Neural cell (in vitro differentiated cells): ENCODE results near the gene ACTL8. TPM values are rescaled to one million over a fixed set of nuclear protein-coding genes. Genes with fewer than 3 reads are reported as not detected.

Source experiments
- H2AFZ ChIP-seq: fragments of 200-600, 300-800 bp; sonication (generic), shearing (Covaris generic); 2 replicates; pipeline ENCODE4 v1.6.0; 2014; ENCODE audit warnings: low read depth, mild to moderate bottlenecking, antibody characterized with exemption, low read length, moderate library complexity
- H3F3A ChIP-seq: fragments of 200-600 bp; shearing (Covaris generic); 2 replicates; pipeline ENCODE4 v1.6.1; 2016; ENCODE audit warnings: mild to moderate bottlenecking, moderate library complexity, mixed read lengths, antibody characterized with exemption, low read length; ENCODE audit not compliant: insufficient read depth, poor library complexity, severe bottlenecking
- H3K27ac ChIP-seq: fragments of 200-600, 300-800 bp; sonication (generic), shearing (Covaris generic); 2 replicates; pipeline ENCODE4 v1.5.1; 2014; ENCODE audit warnings: mild to moderate bottlenecking, low read length, moderate library complexity
- H3K27me3 ChIP-seq: fragments of 300-800, 200-600 bp; sonication (generic), shearing (Covaris generic); 2 replicates; pipeline ENCODE4 v1.6.0; 2014; ENCODE audit warnings: mild to moderate bottlenecking, low read depth, low read length, moderate library complexity; ENCODE audit not compliant: insufficient read depth
- H3K36me3 ChIP-seq: fragments of 300-800, 200-600 bp; sonication (generic), shearing (Covaris generic); 2 replicates; pipeline ENCODE4 v1.5.1; 2014; ENCODE audit warnings: mild to moderate bottlenecking, antibody characterized with exemption, low read length, moderate library complexity; ENCODE audit not compliant: insufficient read depth
- H3K4me2 ChIP-seq: fragments of 300-800, 200-600 bp; sonication (generic), shearing (Covaris generic); 2 replicates; pipeline ENCODE4 v1.6.0; 2014; ENCODE audit warnings: mild to moderate bottlenecking, low read length
- H3K4me3 ChIP-seq: fragments of 300-800, 200-600 bp; sonication (generic), shearing (Covaris generic); 2 replicates; pipeline ENCODE4 v1.5.1; 2014; ENCODE audit warnings: mild to moderate bottlenecking, low read length, moderate library complexity
- H3K79me2 ChIP-seq: fragments of 200-600 bp; shearing (Covaris generic); replicated peaks from 2 replicates; pipeline ENCODE4 v1.6.0; 2014; ENCODE audit warnings: mild to moderate bottlenecking, low read length, moderate library complexity; ENCODE audit not compliant: insufficient read depth
- H3K9ac ChIP-seq: fragments of 300-800, 200-600 bp; sonication (generic), shearing (Covaris generic); 2 replicates; pipeline ENCODE4 v1.6.1; 2016; ENCODE audit warnings: mild to moderate bottlenecking, low read length, mixed read lengths
- H3K9me2 ChIP-seq: fragments of 200-600 bp; shearing (Covaris generic); 2 replicates; pipeline ENCODE4 v1.6.1; 2016; ENCODE audit warnings: mild to moderate bottlenecking, low read length, mixed read lengths; ENCODE audit not compliant: insufficient read depth
- H3K9me3 ChIP-seq: fragments of 200-600, 300-800 bp; sonication (generic), shearing (Covaris generic); 2 replicates; pipeline ENCODE4 v1.6.1; 2016; ENCODE audit warnings: mild to moderate bottlenecking, mixed run types, low read length, moderate library complexity, mixed read lengths
- H4K20me1 ChIP-seq: fragments of 200-600 bp; shearing (Covaris generic); 2 replicates; pipeline ENCODE4 v1.6.1; 2016; ENCODE audit warnings: mild to moderate bottlenecking, mixed run types; ENCODE audit not compliant: insufficient read depth
- EP300 ChIP-seq: fragments of 450-650 bp; conservative IDR thresholded peaks from 2 replicates; pipeline ENCODE4 v1.6.1; 2014; ENCODE audit warnings: antibody characterized with exemption, mild to moderate bottlenecking, moderate library complexity; ENCODE audit not compliant: poor library complexity, severe bottlenecking
- EZH2 ChIP-seq: fragments of 200-600, 300-800 bp; shearing (Covaris generic), sonication (generic); IDR thresholded peaks from 2 replicates; pipeline ENCODE4 v1.6.1; 2014; ENCODE audit warnings: antibody characterized with exemption, low read length, borderline replicate concordance, mild to moderate bottlenecking; ENCODE audit not compliant: insufficient read depth, poor library complexity, severe bottlenecking
- MXI1 ChIP-seq: fragments of 450-650 bp; conservative IDR thresholded peaks from 2 replicates; pipeline ENCODE4 v1.6.1; 2014; ENCODE audit warnings: antibody characterized with exemption, mild to moderate bottlenecking; ENCODE audit not compliant: poor library complexity, severe bottlenecking
- POLR2AphosphoS5 ChIP-seq: IDR thresholded peaks from 2 replicates; pipeline ENCODE4 v1.6.1; 2012
- RAD21 ChIP-seq: fragments of 450-650 bp; conservative IDR thresholded peaks from 2 replicates; pipeline ENCODE4 v1.6.1; 2014; ENCODE audit warnings: antibody characterized with exemption, mild to moderate bottlenecking, moderate library complexity
- REST ChIP-seq: IDR thresholded peaks from 2 replicates; pipeline ENCODE4 v1.6.1; 2012; ENCODE audit warnings: borderline replicate concordance
- SMC3 ChIP-seq: fragments of 450-650 bp; conservative IDR thresholded peaks from 2 replicates; pipeline ENCODE4 v1.6.1; 2014; ENCODE audit warnings: antibody characterized with exemption, mild to moderate bottlenecking, moderate library complexity; ENCODE audit not compliant: poor library complexity
- TAF1 ChIP-seq: IDR thresholded peaks from 2 replicates; pipeline ENCODE4 v1.6.1; 2012; ENCODE audit warnings: low read depth
- polyA plus RNA-seq: library from polyadenylated mRNA; depleted of rRNA; stranded (reverse); fragments of >200 nt; gene quantifications from 2 replicates; pipeline ENCODE4 v1.2.3, GENCODE V29; 2014
- TF ChIP-seq, protein P1 (sequence below): fragments of 450-650 bp; IDR thresholded peaks from 2 replicates; pipeline ENCODE4 v1.5.1; 2014; ENCODE audit warnings: antibody characterized with exemption, mild to moderate bottlenecking, moderate library complexity; ENCODE audit not compliant: poor library complexity, severe bottlenecking

ACTL8 gene
- polyA plus RNA-seq, 1 donor from 2014 or later: not detected

- Histone ChIP-seq H4K20me1 (no peaks in the 10 kb centered on the region), H3K36me3 (no peaks in the 10 kb centered on the region), H3K27me3 (no peaks in the 10 kb centered on the region), H3K9me2 (no peaks in the 10 kb centered on the region), H3K79me2 (no peaks in the 10 kb centered on the region), H3K4me3 (no peak overlapping the region), H3K9ac (no peak overlapping the region), H2AFZ (no peak overlapping the region), H3F3A (no peaks in the 10 kb centered on the region), H3K27ac (no peak overlapping the region), H3K9me3 (no peaks in the 10 kb centered on the region), H3K4me2 (no peak overlapping the region)
- TF ChIP-seq, protein P1, sequence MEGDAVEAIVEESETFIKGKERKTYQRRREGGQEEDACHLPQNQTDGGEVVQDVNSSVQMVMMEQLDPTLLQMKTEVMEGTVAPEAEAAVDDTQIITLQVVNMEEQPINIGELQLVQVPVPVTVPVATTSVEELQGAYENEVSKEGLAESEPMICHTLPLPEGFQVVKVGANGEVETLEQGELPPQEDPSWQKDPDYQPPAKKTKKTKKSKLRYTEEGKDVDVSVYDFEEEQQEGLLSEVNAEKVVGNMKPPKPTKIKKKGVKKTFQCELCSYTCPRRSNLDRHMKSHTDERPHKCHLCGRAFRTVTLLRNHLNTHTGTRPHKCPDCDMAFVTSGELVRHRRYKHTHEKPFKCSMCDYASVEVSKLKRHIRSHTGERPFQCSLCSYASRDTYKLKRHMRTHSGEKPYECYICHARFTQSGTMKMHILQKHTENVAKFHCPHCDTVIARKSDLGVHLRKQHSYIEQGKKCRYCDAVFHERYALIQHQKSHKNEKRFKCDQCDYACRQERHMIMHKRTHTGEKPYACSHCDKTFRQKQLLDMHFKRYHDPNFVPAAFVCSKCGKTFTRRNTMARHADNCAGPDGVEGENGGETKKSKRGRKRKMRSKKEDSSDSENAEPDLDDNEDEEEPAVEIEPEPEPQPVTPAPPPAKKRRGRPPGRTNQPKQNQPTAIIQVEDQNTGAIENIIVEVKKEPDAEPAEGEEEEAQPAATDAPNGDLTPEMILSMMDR: no peak
- no peak for TF ChIP-seq TAF1
- TF ChIP-seq REST: no peak
- no peak for TF ChIP-seq EP300
- TF ChIP-seq SMC3: no peak
- no peak for TF ChIP-seq POLR2AphosphoS5
- no peak for TF ChIP-seq RAD21
- no peak for TF ChIP-seq EZH2
- no peak for TF ChIP-seq MXI1
Observed at GRCh38 chr1:17831597-17831996, 76.5 kb downstream of the ACTL8 start.

- H3F3A ChIP-seq: no peaks in the 10 kb centered on the region
- TF ChIP-seq, protein P1: no peak
- TF ChIP-seq REST (no peak), SMC3 (no peak), RAD21 (no peak), MXI1 (no peak), EP300 (no peak), TAF1 (no peak), EZH2 (no peak), POLR2AphosphoS5 (no peak)
- no peak overlapping the region for H3K9ac ChIP-seq
- H3K36me3 ChIP-seq: no peaks in the 10 kb centered on the region
- no peak overlapping the region for H3K4me2 ChIP-seq
- no peaks in the 10 kb centered on the region for H3K9me2 ChIP-seq
- H3K27me3 ChIP-seq: no peaks in the 10 kb centered on the region
- H3K79me2 ChIP-seq: no peaks in the 10 kb centered on the region
- no peak overlapping the region for H3K27ac ChIP-seq
- H3K9me3 ChIP-seq: no peaks in the 10 kb centered on the region
- H3K4me3 ChIP-seq: no peak overlapping the region
- H2AFZ ChIP-seq: no peak overlapping the region
- H4K20me1 ChIP-seq: no peaks in the 10 kb centered on the region
Observed at GRCh38 chr1:17833661-17834501, 78.7 kb downstream of the ACTL8 start.
